Activated CD8-positive, alpha-beta T cell treated with anti-CD3 and anti-CD28 coated beads for 36 hours (primary cell): ENCODE measurements around the gene EIF2B2. TPM values are rescaled to one million over a fixed set of nuclear protein-coding genes. Genes with fewer than 3 reads are reported as not detected.

Experiments used
- ATAC-seq: fragments of 200-7000 bp; cut with Tn5 transposase; one replicate; pipeline ENCODE4 v1.10.0; 2021; ENCODE audit warnings: mild to moderate bottlenecking, moderate library complexity
- CTCF ChIA-PET: fragments of 350-600 bp; sonication (Branson Sonifier 250); formaldehyde crosslinking; loops from one replicate; lab custom pipeline; 2021; ENCODE audit warnings: antibody characterized with exemption; lab: Charles Lee
- POLR2A ChIA-PET: fragments of 350-600 bp; sonication (Branson Sonifier 250); formaldehyde crosslinking; loops from one replicate; lab custom pipeline; 2021; ENCODE audit warnings: antibody characterized with exemption; lab: Charles Lee
- DNase-seq: peaks from one replicate; pipeline ENCODE4 v3.0.0-alpha.2; 2020
- H3K27ac Mint-ChIP-seq: one replicate; pipeline ENCODE4 v1.8.0; 2021; ENCODE audit warnings: mild to moderate bottlenecking, mixed read lengths
- H3K27me3 Mint-ChIP-seq: one replicate; pipeline ENCODE4 v1.8.0; 2021; ENCODE audit warnings: mixed read lengths
- H3K36me3 Mint-ChIP-seq: one replicate; pipeline ENCODE4 v1.8.0; 2021; ENCODE audit warnings: low read depth, mixed read lengths
- H3K4me1 Mint-ChIP-seq: one replicate; pipeline ENCODE4 v1.8.0; 2021; ENCODE audit warnings: low read depth, mixed read lengths
- H3K4me3 Mint-ChIP-seq: one replicate; pipeline ENCODE4 v1.8.0; 2021; ENCODE audit warnings: mild to moderate bottlenecking, moderate library complexity, mixed read lengths
- H3K9me3 Mint-ChIP-seq: one replicate; pipeline ENCODE4 v1.8.0; 2021; ENCODE audit warnings: mixed read lengths
- CTCF ChIP-seq: fragments of 200-600 bp; IDR thresholded peaks from one replicate; pipeline ENCODE4 v1.8.0; 2022; ENCODE audit warnings: antibody characterized with exemption, mild to moderate bottlenecking
- intact Hi-C: fragments of 100-400 bp; cut with micrococcal nuclease; formaldehyde crosslinking; loops from one replicate; pipeline ENCODE4 v1.10.0; 2022
- total RNA-seq, 2 experiments: library from RNA; stranded (reverse); gene quantifications; one replicate each; pipeline ENCODE4 v1.2.3, GENCODE V29; 2021

Gene EIF2B2
- total RNA-seq, 2 experiments from 2014 or later, result 50.5 to 51.9 TPM

- ATAC-seq, result no peak
- Mint-ChIP-seq H3K4me1 (no peaks in the 10 kb centered on the region), H3K27ac (no peak overlapping the region), H3K4me3 (no peak overlapping the region), H3K36me3 (no peaks in the 10 kb centered on the region), H3K9me3 (no peaks in the 10 kb centered on the region), H3K27me3 (no peaks in the 10 kb centered on the region)
- no peak for DNase-seq
- ChIA-PET CTCF (no interaction called here), POLR2A (interaction anchor here (0.9 kb wide), 1 partner anchor 128 kb away, joined by 3 read pairs; no protein-coding TSS in a partner anchor)
- intact Hi-C loops, result no loop called here
- TF ChIP-seq CTCF, result no peak
Measured at GRCh38 chr14:74980731-74981461, 21.8 kb upstream of the EIF2B2 start.

GRCh38 chr14:74981462-74981782 lies 21.3 kb upstream of the EIF2B2 start:
- H3K4me3 Mint-ChIP-seq, result no peak overlapping the region
- DNase-seq (no peak), ATAC-seq (no peak)
- H3K4me1 Mint-ChIP-seq, result no peaks in the 10 kb centered on the region
- POLR2A ChIA-PET, result interaction anchor here (0.5 kb wide), 1 partner anchor 53 kb away, joined by 3 read pairs; no protein-coding TSS in a partner anchor
- CTCF ChIA-PET, result interaction anchor here (1.4 kb wide), 1 partner anchor 36 kb away, joined by 5 read pairs; no protein-coding TSS in a partner anchor
- H3K27me3 Mint-ChIP-seq, result no peaks in the 10 kb centered on the region
- intact Hi-C loops, result no loop called here
- no peak overlapping the region for H3K27ac Mint-ChIP-seq
- H3K36me3 Mint-ChIP-seq, result no peaks in the 10 kb centered on the region
- no peaks in the 10 kb centered on the region for H3K9me3 Mint-ChIP-seq
- no peak for TF ChIP-seq CTCF

- POLR2A ChIA-PET, result interaction anchor here (0.5 to 0.6 kb wide), 2 partner anchors 52 to 60 kb away, joined by 3 read pairs; no protein-coding TSS in a partner anchor
- ATAC-seq, result no peak
- H3K4me1 Mint-ChIP-seq, result no peaks in the 10 kb centered on the region
Measured at GRCh38 chr14:74981833-74982232, 20.9 kb upstream of the EIF2B2 start.

DNA sequence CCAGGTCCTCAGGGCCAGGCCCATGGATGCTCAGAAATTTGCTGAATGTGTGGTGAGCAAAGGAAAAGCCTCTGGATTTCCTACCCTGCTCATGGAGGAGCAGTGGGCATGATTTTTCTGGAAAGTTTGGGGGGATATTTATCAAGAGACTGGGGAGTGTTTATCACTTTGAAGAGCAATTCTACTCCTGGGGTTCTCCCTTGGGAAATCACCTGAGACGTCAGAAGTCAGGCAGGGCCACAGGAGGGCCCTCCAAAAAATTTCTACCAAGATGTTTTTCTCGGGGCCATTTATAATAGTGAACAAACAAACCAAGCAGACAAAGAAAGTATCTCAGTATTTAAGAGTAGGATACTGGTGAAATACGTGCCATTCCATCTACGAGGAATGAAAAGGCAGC lies 20.1 kb upstream of the EIF2B2 start:
- Mint-ChIP-seq H3K27me3 (no peaks in the 10 kb centered on the region), H3K9me3 (no peaks in the 10 kb centered on the region), H3K27ac (no peak overlapping the region), H3K36me3 (no peaks in the 10 kb centered on the region), H3K4me3 (no peak overlapping the region), H3K4me1 (no peaks in the 10 kb centered on the region)
- ATAC-seq, result no peak
- TF ChIP-seq CTCF, result no peak
- ChIA-PET CTCF (interaction anchor here (1.2 to 1.4 kb wide), 2 partner anchors 11 to 37 kb away, joined by 3 to 5 read pairs; no protein-coding TSS in a partner anchor), POLR2A (interaction anchor here (0.6 kb wide), 1 partner anchor 61 kb away, joined by 3 read pairs; no protein-coding TSS in a partner anchor)
- DNase-seq, result no peak
- intact Hi-C loops, result no loop called here

More at GRCh38 chr14:74981833-74982232, 20.9 kb upstream of the EIF2B2 start:
- Mint-ChIP-seq H3K27me3 (no peaks in the 10 kb centered on the region), H3K27ac (no peak overlapping the region), H3K4me3 (no peak overlapping the region), H3K36me3 (no peaks in the 10 kb centered on the region), H3K9me3 (no peaks in the 10 kb centered on the region)
- CTCF ChIA-PET, result interaction anchor here (1.2 to 1.4 kb wide), 2 partner anchors 10 to 36 kb away, joined by 3 to 5 read pairs; no protein-coding TSS in a partner anchor
- TF ChIP-seq CTCF, result no peak
- no peak for DNase-seq
- intact Hi-C loops, result no loop called here

DNA sequence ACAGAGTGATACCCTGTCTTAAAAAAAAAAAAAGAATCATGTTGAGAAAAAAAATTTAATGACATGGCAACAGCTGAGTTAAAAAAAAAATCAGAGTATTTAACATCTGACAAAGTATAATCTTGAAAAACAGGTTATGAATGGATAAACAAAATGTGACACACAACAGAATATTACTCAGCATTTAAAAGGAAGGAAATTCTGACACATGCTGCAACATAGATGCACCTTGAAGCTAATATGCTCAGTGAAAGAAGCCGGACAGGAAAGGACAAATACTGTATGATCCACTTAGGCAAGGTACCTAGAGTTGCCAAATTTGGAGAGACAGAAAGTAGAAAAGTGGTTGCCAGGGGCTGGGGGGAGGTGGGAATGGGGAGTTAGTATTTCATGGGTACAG lies 19.4 kb upstream of the EIF2B2 start:
- TF ChIP-seq CTCF, result no peak
- H3K4me1 Mint-ChIP-seq, result no peaks in the 10 kb centered on the region
- ChIA-PET CTCF (no interaction called here), POLR2A (no interaction called here)
- no peak overlapping the region for H3K27ac Mint-ChIP-seq
- no peaks in the 10 kb centered on the region for H3K27me3 Mint-ChIP-seq
- ATAC-seq, result no peak
- DNase-seq, result no peak
- intact Hi-C loops, result no loop called here
- H3K9me3 Mint-ChIP-seq, result no peaks in the 10 kb centered on the region
- H3K4me3 Mint-ChIP-seq, result no peak overlapping the region
- no peaks in the 10 kb centered on the region for H3K36me3 Mint-ChIP-seq
